Gastrocnemius medialis (tissue), 4 donors: ENCODE data around the gene IQCC.

Source experiments
- CTCF ChIP-seq, 5 experiments: fragments of 450-650 bp in 3 of 5; fragments of 200-600 bp in 2 of 5; sonication (generic) in 2 of 5; IDR thresholded peaks in 4 of 5; conservative IDR thresholded peaks in 1 of 5; 1 replicate in 4 of 5; 2 replicates in 1 of 5; pipeline ENCODE4 v1.5.1; 2016 to 2019; ENCODE audit warnings: antibody characterized with exemption in 5 of 5, mild to moderate bottlenecking in 3 of 5, moderate library complexity in 3 of 5
- POLR2A ChIP-seq, 2 donors: fragments of 450-650 bp; IDR thresholded peaks; one replicate each; pipeline ENCODE4 v1.6.1; 2017; ENCODE audit warnings: antibody characterized with exemption in 2 of 2, mild to moderate bottlenecking in 2 of 2, moderate library complexity in 2 of 2

DNA sequence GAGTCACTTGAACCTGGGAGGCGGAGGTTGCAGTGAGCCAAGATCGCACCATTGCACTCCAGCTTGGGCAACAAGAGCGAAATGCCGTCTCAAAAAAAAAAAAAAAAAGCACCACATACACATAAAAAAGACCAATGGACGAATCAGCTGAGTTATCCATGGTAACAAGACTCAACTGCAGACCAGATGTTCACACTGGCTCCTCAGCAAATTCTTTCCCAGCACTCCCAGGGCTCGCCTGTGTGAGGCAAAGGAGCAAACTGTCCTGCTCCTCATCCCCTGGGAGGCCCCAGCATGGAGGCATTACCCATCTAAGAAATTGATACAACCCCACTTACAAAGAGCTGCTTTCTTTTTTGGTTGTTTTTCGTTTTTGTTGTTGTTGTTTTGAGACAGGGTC is 13.6 kb downstream of the IQCC start:
- TF ChIP-seq POLR2A (IDR thresholded peaks at IDR 0.05): no peak
- no peak for TF ChIP-seq CTCF (IDR thresholded peaks at IDR 0.05 in 4 of 5, conservative IDR thresholded peaks at IDR 0.05 in 1 of 5)
